ENCODE data around the gene ACTBL2.

The ACTBL2 gene

GRCh38 chr5:57450991-57451876 lies 31.4 kb downstream of the ACTBL2 start:
- in situ Hi-C loops (cut with MboI; ENCODE audit: low sequenced_read_pairs), result no loop called here

DNA sequence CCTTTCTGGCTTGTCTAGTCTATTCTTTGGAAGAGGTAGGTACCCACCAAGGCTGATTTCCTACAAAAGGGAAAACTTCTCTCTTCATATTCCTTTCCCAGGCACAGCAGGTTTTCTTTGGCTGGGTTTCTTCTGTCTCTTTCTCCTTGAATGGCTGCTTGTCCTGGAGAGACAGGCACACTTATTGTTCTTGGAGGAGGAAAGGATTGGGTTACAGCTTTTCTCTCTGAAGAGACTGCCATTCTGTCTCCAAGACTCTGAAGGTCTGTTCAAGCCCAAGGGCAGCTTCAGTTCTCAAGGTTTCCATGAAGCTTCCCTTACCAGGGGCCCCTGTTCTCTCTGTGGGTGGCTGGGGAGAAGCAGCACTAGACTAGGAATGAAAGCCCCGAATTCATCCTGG lies 33.9 kb downstream of the ACTBL2 start:
- in situ Hi-C loops (cut with MboI; ENCODE audit: low sequenced_read_pairs), result no loop called here

GRCh38 chr5:57448287-57448686 lies 34.3 kb downstream of the ACTBL2 start:
- in situ Hi-C loops (cut with MboI; ENCODE audit: low sequenced_read_pairs), result no loop called here

DNA sequence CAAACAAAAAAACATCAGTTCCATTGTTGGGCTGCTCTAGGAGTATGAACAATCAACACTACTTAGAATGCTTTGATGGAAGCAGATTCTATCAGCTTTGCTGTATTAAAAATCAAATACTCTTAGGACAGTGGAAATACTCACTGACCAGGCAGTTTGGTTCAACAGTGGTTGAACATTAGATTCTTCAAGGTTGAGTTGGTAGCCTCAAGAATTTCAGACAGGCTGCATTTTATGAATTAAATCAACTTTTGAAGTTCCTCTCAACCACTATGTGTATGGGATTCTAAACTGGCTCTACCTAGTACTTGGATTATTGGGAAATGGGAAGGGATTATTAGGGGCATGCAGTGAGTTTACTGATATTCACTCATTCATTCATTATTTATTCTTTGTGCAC lies 35.0 kb downstream of the ACTBL2 start:
- in situ Hi-C loops (cut with MboI; ENCODE audit: low sequenced_read_pairs), result no loop called here

GRCh38 chr5:57446966-57447365 lies 35.6 kb downstream of the ACTBL2 start:
- in situ Hi-C loops (cut with MboI; ENCODE audit: low sequenced_read_pairs), result no loop called here

GRCh38 chr5:57445705-57446037 lies 36.9 kb downstream of the ACTBL2 start:
- in situ Hi-C loops (cut with MboI; ENCODE audit: low sequenced_read_pairs), result no loop called here

GRCh38 chr5:57445006-57445704 lies 37.5 kb downstream of the ACTBL2 start:
- in situ Hi-C loops (cut with MboI; ENCODE audit: low sequenced_read_pairs), result no loop called here

DNA sequence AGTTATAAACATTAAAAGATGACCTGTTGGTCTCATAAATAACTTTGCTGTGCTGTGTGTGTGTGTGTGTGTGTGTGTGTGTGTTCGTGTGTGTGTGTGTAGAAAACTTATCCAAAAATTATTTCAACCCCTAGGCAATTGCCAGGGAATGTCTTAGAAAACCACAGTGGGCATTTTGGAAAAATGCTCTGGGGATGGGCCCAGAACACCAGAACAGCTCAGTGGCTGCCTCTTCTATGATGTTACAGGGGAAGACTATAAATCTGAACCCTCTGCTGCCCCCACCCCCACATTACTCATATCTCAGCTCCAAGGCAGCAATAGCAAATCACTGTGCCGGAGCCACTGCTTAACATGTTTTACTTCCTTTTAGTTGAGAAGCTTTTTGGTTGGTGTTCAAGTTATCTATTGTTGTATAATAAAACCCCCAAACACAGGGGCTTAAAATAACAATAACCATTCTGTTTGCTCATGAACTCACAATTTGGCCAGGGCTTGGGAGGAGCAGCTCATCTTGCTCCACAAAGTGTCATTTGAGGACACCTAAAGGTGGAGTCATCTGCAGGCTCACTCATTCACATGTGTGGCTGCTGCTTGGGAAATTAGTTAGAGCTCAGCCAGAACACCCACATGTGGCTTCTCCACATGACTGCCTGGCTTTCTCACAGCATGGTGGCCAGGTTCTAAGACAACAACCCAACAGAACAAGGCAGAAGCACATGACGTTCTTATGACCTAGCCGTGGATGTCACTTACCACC lies 40.4 kb downstream of the ACTBL2 start:
- in situ Hi-C loops (cut with MboI; ENCODE audit: low sequenced_read_pairs), result no loop called here

GRCh38 chr5:57441557-57441956 lies 41.1 kb downstream of the ACTBL2 start:
- in situ Hi-C loops (cut with MboI; ENCODE audit: low sequenced_read_pairs), result no loop called here

- in situ Hi-C loops (cut with MboI; ENCODE audit: low sequenced_read_pairs), result no loop called here
Observed at GRCh38 chr5:57439601-57440000, 43.0 kb downstream of the ACTBL2 start.

GRCh38 chr5:57437976-57438805 lies 44.4 kb downstream of the ACTBL2 start:
- in situ Hi-C loops (cut with MboI; ENCODE audit: low sequenced_read_pairs), result no loop called here

GRCh38 chr5:57436586-57436985 lies 46.0 kb downstream of the ACTBL2 start:
- in situ Hi-C loops (cut with MboI; ENCODE audit: low sequenced_read_pairs), result no loop called here

DNA sequence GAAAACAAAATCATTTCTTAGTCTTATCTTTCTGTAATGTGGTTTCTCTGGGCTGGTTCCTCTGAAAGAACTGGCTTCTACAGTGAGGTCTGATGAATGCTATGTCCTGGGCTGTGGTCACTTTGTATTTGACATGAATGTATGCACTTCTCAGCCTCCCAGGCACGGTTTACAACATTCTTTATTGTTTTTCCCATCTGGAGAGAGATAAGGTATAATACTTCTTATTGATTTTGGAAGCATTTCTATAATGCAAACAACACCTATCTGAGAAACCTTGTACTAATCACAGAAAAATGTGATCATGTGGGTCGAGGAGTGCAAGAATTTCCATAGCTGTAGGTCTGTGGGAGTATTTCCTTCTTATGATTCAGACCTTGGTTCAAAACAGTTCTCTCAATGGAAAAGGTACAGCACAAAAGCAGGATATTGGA lies 46.9 kb downstream of the ACTBL2 start:
- in situ Hi-C loops (cut with MboI; ENCODE audit: low sequenced_read_pairs), result no loop called here

GRCh38 chr5:57434683-57435082 lies 47.9 kb downstream of the ACTBL2 start:
- in situ Hi-C loops (cut with MboI; ENCODE audit: low sequenced_read_pairs), result no loop called here

- in situ Hi-C loops (cut with MboI; ENCODE audit: low sequenced_read_pairs), result no loop called here
Observed at GRCh38 chr5:57434227-57434640, 48.4 kb downstream of the ACTBL2 start.

- in situ Hi-C loops (cut with MboI; ENCODE audit: low sequenced_read_pairs), result no loop called here
Observed at GRCh38 chr5:57432876-57433275, 49.7 kb downstream of the ACTBL2 start.

DNA sequence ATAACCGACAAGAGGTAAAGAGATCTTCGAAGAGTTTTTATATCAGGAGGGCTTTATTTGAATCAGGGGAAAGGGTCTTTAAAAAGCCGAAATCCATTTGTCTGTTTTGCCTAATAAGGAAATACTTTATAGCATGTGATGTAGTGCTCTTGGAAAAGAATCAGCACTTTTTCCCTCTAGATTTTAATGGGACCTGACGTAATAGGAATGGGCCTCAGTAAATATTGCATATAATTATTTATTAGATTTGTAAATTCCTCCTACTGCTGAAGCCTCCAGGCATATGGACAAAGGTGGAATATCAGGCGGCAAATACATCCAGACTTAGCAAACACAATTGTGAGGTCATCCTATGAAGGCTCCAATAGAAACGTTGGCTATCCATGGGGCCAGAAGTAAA lies 50.9 kb downstream of the ACTBL2 start:
- in situ Hi-C loops (cut with MboI; ENCODE audit: low sequenced_read_pairs), result no loop called here
